ENCODE results near the gene ALCAM.

The ALCAM gene

GRCh38 chr3:105611304-105612192, 244.8 kb downstream of the ALCAM start:
- no peak overlapping the region for H3K4me3 ChIP-seq (ENCODE audit: low read depth, low read length)
- TF ChIP-seq, protein P1, sequence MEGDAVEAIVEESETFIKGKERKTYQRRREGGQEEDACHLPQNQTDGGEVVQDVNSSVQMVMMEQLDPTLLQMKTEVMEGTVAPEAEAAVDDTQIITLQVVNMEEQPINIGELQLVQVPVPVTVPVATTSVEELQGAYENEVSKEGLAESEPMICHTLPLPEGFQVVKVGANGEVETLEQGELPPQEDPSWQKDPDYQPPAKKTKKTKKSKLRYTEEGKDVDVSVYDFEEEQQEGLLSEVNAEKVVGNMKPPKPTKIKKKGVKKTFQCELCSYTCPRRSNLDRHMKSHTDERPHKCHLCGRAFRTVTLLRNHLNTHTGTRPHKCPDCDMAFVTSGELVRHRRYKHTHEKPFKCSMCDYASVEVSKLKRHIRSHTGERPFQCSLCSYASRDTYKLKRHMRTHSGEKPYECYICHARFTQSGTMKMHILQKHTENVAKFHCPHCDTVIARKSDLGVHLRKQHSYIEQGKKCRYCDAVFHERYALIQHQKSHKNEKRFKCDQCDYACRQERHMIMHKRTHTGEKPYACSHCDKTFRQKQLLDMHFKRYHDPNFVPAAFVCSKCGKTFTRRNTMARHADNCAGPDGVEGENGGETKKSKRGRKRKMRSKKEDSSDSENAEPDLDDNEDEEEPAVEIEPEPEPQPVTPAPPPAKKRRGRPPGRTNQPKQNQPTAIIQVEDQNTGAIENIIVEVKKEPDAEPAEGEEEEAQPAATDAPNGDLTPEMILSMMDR (IDR thresholded peaks at IDR 0.05; ENCODE audit: borderline replicate concordance, insufficient read depth, low read depth, low read length): no peak

DNA sequence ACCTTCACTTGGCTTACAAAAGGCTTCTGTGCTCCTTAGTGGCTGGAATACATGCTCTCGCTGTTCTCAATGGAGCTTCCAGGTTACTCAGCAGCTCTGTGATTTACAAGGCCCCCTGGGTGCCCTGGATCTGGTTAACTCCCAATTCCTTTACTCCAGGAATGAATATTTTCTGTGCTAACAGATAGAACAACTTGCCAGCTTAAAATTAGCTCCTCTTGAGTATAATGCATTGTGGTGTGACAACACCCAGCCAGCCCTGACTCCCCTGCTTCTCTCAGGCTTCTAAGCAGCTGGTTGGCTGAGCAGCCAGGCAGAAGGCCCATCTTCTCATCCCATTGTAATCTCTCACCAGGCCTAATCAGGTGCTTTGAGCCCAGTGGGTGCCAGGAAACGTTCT, 246.4 kb downstream of the ALCAM start:
- TF ChIP-seq, protein P1 (IDR thresholded peaks at IDR 0.05; ENCODE audit: borderline replicate concordance, insufficient read depth, low read depth, low read length): no peak

DNA sequence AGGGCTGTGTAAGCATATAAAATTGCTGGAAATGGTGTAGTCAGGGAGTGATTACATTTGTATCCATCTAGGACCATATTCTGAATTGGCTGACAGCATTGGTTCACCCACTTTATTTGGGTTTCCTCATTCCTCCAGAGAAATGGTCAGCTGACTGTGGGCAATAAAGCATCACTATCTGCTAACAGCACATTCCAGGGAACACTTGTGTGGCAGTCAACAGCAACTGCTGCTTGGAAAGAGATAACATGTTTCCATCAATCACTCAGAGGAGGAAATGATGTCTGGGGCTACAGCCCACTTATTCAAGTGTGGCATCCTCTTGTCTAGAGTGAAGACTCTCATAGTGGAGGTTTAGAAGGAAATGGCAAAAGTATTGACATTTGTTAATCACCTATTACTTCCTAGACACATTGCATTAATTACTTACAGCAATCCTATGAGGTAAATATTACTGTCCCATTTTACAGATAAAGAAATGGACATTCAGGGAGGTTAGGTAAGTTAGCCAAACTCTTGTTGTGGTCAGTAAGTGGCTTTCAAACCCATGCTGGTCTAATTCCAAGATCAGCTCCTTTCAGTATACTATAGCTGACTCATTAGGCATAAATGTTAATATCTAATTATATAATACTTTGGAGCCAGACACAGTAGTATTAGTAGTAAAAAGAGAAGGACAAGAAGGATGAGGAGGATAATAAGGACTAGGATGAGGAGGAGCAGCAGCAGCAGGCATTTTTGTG, 247.8 kb downstream of the ALCAM start:
- TF ChIP-seq, protein P1 (IDR thresholded peaks at IDR 0.05; ENCODE audit: borderline replicate concordance, insufficient read depth, low read depth, low read length): no peak
- no peak overlapping the region for H3K4me3 ChIP-seq (ENCODE audit: low read depth, low read length)

More for the DNA sequence above, 246.4 kb downstream of the ALCAM start:
- no peak overlapping the region for H3K4me3 ChIP-seq (ENCODE audit: low read depth, low read length)

DNA sequence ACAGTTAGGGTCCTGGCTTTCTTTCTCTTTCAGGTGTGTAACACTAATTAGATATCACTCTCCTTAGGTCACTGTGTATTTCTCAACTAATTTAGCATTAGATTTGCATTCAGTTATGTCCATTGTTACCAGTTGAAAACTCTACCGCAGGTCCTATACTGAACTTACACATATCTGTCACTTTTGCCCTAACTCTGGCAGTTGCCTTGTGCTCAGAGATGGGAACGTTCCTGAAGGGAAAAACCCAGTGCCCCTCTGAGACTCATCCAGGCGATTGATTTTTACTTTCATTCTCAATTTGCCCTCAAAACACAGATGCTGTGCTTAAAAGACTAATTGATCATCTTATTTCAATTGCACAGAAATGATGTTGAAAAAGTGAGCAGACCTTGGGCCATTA, 249.1 kb downstream of the ALCAM start:
- H3K4me3 ChIP-seq (ENCODE audit: low read depth, low read length): no peak overlapping the region
- TF ChIP-seq, protein P1 (IDR thresholded peaks at IDR 0.05; ENCODE audit: borderline replicate concordance, insufficient read depth, low read depth, low read length): no peak

GRCh38 chr3:105616374-105617121, 249.8 kb downstream of the ALCAM start:
- no peak overlapping the region for H3K4me3 ChIP-seq (ENCODE audit: low read depth, low read length)
- TF ChIP-seq, protein P1 (IDR thresholded peaks at IDR 0.05; ENCODE audit: borderline replicate concordance, insufficient read depth, low read depth, low read length): no peak

- TF ChIP-seq, protein P1 (IDR thresholded peaks at IDR 0.05; ENCODE audit: borderline replicate concordance, insufficient read depth, low read depth, low read length): no peak
- no peak overlapping the region for H3K4me3 ChIP-seq (ENCODE audit: low read depth, low read length)
Measured at GRCh38 chr3:105618556-105618955, 251.8 kb downstream of the ALCAM start.

Data from GM12875 (cell line).